Measurements from ENCODE around the gene MGMT. TPM values are rescaled to one million over a fixed set of nuclear protein-coding genes. Genes with fewer than 3 reads are reported as not detected.

Gene MGMT
- total RNA-seq, 4 donors from 2014 or later = 16.5 to 37.5 (median 32.1) TPM

- Histone ChIP-seq H3K4me1 (no peaks in the 10 kb centered on the region), H3K9me3 (no peaks in the 10 kb centered on the region), H3K27ac (no peak overlapping the region), H3K36me3 (peaks cover 0 to 57% of the 10 kb centered on the region in 2 donors), H3K4me3 (no peak overlapping the region), H3K27me3 (no peaks in the 10 kb centered on the region)
- no peak for ATAC-seq
- 96 to 100% methylated on average over 7 to 9 of the region's 25 CpGs for WGBS, 2 donors (ENCODE audit: low coverage in 1 of 2)
- TF ChIP-seq POLR2A (IDR thresholded peaks at IDR 0.05) (no peak), POLR2AphosphoS5 (IDR thresholded peaks at IDR 0.05) (no peak), CTCF (IDR thresholded peaks at IDR 0.05) (no peak), EP300 (IDR thresholded peaks at IDR 0.05) (no peak)
Measured at GRCh38 chr10:129766611-129767550, 299.8 kb downstream of the MGMT start.

- H3K4me1 ChIP-seq = no peaks in the 10 kb centered on the region
- no peak overlapping the region for H3K27ac ChIP-seq
- no peak for ATAC-seq
- no peaks in the 10 kb centered on the region for H3K9me3 ChIP-seq
- H3K27me3 ChIP-seq = no peaks in the 10 kb centered on the region
- peaks cover 0 to 53% of the 10 kb centered on the region in 2 donors for H3K36me3 ChIP-seq
- TF ChIP-seq EP300 (IDR thresholded peaks at IDR 0.05) (no peak), CTCF (IDR thresholded peaks at IDR 0.05) (no peak), POLR2A (IDR thresholded peaks at IDR 0.05) (no peak), POLR2AphosphoS5 (IDR thresholded peaks at IDR 0.05) (no peak)
- H3K4me3 ChIP-seq = no peak overlapping the region
- WGBS, 2 donors (ENCODE audit: low coverage in 1 of 2) = 100% methylated on average over 4 to 10 of the region's 10 CpGs
Measured at GRCh38 chr10:129767751-129768150, 300.7 kb downstream of the MGMT start.

GRCh38 chr10:129768437-129769355 lies 301.7 kb downstream of the MGMT start:
- no peaks in the 10 kb centered on the region for H3K27me3 ChIP-seq
- peaks cover 0 to 51% of the 10 kb centered on the region in 2 donors for H3K36me3 ChIP-seq
- H3K4me3 ChIP-seq = no peak overlapping the region
- no peak for TF ChIP-seq POLR2A (IDR thresholded peaks at IDR 0.05)
- TF ChIP-seq POLR2AphosphoS5 (IDR thresholded peaks at IDR 0.05) = no peak
- TF ChIP-seq CTCF (IDR thresholded peaks at IDR 0.05) = no peak
- no peak for TF ChIP-seq EP300 (IDR thresholded peaks at IDR 0.05)
- H3K9me3 ChIP-seq = no peaks in the 10 kb centered on the region
- H3K27ac ChIP-seq = no peak overlapping the region
- no peak for ATAC-seq
- no peaks in the 10 kb centered on the region for H3K4me1 ChIP-seq
- 98% methylated on average over 7 of the region's 44 CpGs; no CpG with 5 or more reads in 1 of the 2 donors for WGBS, 2 donors (ENCODE audit: low coverage in 1 of 2)

- no peak for ATAC-seq
- 93 to 95% methylated on average over 4 to 15 of the region's 24 CpGs for WGBS, 2 donors (ENCODE audit: low coverage in 1 of 2)
- peaks cover 0 to 51% of the 10 kb centered on the region in 2 donors for H3K36me3 ChIP-seq
- no peaks in the 10 kb centered on the region for H3K9me3 ChIP-seq
- TF ChIP-seq EP300 (IDR thresholded peaks at IDR 0.05) (no peak), POLR2A (IDR thresholded peaks at IDR 0.05) (no peak), POLR2AphosphoS5 (IDR thresholded peaks at IDR 0.05) (no peak), CTCF (IDR thresholded peaks at IDR 0.05) (no peak)
- H3K4me3 ChIP-seq = no peak overlapping the region
- no peaks in the 10 kb centered on the region for H3K27me3 ChIP-seq
- no peak overlapping the region for H3K27ac ChIP-seq
- no peaks in the 10 kb centered on the region for H3K4me1 ChIP-seq
Measured at GRCh38 chr10:129769381-129770116, 302.5 kb downstream of the MGMT start.
